GM19395 (cell line): Measurements from ENCODE around the gene NSD2.
"Not testable (repeated sequence)": the region's sequence is repeated elsewhere in the genome, so short reads cannot be mapped to it uniquely, and the experiment has no call there.

Experiments
- ATAC-seq: cut with Tn5 transposase; IDR thresholded peaks from one replicate; pipeline ENCODE4 v1.9.1; 2021; ENCODE audit warnings: mild to moderate bottlenecking, moderate library complexity; ENCODE audit not compliant: unreplicated experiment

NSD2 gene

GRCh38 chr4:1870578-1871443 lies at the start of gene NSD2:
NSD2 (plus strand) TSS chr4:1871393; CDS start chr4:1900655, 29,262 bp downstream.
- peak; percentile 52 for ATAC-seq

GRCh38 chr4:1821679-1822567 lies 49.3 kb upstream of the NSD2 start:
- no peak for ATAC-seq

DNA sequence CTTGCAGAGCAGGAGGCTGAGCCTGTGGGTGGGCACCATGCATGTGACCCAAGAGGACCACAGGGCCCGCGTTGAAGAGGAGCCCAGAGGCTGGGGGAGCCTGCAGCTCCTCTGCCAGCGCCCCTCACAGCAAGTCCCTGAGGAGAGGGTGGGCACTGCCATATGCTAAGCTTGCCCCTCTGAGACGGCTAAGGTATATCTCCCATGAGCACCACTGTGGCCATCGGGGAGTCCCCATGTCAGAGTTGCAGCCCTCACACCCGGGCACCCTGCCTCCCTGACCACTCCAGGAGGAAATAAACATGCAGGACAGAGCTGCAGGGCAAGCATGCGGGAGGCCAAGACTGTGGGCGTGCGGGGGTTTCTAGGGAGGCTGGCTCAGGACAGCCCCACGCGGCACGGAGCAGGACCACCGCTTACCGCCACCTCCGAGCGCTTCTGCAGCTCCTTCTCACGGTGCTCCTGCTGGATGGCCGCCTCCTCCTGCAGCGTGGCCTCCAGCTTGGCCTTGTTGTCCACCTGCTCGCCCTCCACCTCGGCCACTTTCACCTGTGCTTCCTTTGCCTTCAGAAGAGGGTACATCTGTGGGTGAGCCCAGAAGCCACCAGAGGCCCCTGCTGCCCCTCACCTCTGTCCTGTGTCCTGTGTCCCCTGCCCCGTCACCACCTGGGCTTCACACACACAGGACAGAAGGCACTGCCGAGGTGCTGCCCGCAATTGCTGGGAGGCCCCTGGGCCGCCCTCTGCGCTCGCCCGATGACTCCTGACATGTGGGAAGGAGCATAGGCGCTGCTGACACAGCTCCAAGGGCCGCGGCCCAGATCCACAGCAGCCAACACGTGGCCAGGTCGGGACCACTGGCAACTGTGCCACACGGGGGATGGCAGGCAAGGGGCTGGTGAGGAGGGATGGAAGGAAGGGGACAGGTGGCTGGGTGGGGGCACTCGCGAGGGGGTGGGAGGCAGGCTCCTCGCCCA lies 48.3 kb upstream of the NSD2 start:
- no peak for ATAC-seq

GRCh38 chr4:1823545-1823932 lies 47.7 kb upstream of the NSD2 start:
- no peak for ATAC-seq

DNA sequence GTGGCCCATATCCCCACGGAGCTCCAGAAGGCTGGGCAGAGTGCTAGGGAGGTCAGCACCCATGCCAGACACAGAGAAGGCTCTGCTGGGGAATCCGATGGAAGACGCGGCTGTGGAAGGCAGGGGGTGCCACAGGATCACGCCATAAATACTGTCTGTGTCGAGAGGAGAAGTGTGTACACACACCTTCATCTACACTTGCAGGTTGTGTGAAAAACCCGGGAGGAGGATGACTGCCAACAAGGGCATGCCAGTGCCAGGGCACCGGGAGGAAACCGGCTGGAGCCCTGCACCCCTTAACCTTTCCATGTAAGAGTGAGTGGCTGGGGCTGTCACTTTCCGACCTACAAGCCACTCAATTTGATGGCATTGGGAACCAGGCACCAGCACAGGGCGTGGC lies 46.4 kb upstream of the NSD2 start:
- ATAC-seq: no peak

DNA sequence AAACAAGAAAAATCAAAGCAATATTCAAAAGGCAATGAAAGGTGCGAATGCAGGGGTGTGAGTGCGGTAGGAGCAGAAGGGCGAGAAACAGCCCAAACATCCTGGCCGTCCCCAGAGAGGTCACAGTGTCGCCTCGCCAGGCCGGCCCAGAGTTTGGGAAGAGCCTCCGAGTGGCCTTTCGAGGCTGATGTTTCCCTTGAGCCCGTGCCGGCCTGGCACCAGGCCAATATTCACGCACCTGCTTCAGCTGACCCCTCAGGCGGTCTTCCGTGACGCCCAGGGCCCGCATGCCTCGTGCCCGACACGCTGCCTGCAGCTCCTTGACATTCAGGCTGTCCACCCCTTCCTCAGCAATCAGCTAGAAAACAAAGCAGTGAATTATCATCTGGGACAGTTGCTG lies 45.9 kb upstream of the NSD2 start:
- ATAC-seq: no peak

GRCh38 chr4:1826531-1827350 lies 44.5 kb upstream of the NSD2 start:
- no peak for ATAC-seq

DNA sequence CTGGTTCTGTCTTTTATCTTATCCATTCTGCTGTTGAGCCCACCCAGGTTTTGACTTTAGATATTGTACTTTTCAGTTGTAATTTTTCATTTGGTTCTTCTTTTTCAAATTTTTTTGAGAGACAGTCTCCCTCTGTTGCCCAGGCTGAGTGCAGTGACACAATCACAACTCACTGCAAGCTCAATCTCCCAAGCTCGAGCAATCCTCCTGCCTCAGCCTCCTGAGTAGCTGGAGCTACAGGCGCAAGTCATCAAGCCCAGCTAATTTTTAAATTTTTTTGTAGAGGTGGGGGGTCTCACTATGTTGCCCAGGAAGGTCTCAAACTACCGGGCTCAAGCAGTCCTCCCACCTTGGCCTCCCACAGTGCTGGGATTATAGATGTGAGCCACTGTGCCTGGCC lies 41.0 kb upstream of the NSD2 start:
- ATAC-seq: no peak

GRCh38 chr4:1830642-1831228 lies 40.5 kb upstream of the NSD2 start:
- ATAC-seq: no peak

- ATAC-seq: no peak
These were observed 39.9 kb upstream of the NSD2 start for GRCh38 chr4:1831331-1831730.

DNA sequence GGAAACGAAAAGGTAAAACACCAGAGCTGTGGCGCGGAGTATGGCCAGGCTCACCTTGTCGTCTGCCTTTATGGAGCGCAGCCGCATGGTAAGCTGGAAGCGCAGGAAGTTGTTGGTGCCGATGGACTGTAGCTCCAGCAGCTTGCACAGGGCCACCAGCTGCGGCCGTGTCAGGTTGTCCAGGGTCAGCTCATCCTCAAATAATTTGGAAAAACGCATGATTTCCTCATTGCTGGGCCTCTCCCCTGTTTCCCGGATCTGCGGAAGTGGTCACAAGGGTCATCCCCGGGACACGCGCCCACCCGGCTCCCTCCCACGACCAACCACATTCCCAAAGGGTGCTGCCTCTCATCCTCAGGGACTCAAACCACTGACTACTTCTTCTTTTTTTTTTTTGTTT lies 38.5 kb upstream of the NSD2 start:
- ATAC-seq: no peak

GRCh38 chr4:1833307-1834046 lies 37.7 kb upstream of the NSD2 start:
- peak; percentile 22 for ATAC-seq

DNA sequence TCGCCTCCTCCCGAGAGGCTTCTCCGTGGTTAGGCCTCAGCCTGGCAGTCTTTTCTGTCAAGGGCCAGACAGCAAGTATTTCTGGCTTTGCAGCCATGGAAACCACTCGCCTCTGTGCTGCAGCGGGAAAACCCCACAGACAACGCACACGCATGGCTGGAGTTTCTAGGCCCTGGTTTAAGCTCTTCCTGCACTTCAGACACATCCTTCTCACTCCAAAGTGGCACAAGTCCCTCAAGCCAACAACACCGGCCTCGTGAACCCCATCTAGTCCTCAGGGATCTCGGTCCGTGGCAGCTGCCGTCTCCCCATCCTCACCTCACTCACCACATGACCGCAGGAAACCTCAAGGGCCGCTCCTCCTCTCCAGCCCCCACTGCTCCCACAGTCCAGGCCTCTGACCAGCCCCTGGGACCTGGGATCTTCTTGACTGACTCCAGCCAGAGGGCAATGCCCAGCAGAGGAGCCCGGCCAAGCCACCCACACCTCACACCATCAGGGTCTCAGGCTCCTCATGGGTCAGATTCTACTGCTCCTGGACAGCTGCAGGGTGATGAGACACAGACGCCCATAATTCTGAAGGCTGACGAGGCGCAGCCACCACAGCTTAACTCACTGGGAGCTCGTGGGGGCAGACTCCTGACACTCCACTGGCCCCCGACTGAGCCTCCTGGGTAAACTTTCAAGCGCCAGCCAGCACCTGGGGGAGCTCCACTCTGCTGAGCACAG lies 37.0 kb upstream of the NSD2 start:
- ATAC-seq: peak; percentile 72

GRCh38 chr4:1835836-1836235 lies 35.4 kb upstream of the NSD2 start:
- ATAC-seq: not testable (repeated sequence)

DNA sequence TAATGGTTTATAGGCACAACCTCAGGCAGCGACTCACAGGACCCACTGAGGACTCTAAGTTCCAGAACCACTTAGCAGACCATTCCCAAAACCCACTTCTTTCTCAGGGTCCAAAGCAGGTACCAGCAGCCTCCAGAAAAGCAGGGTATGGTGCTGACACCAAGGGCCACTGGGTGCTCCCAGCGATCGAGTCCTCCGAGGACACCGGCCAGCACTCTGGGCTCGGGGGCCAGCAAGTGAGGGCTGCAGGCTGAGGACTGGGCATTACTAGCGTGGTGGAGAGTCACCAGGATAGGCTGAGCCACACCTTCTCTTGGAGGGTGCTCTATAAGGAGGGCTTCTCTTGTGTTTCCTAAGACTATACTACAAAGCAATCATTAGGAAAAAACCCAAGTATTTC lies 34.5 kb upstream of the NSD2 start:
- no peak for ATAC-seq

GRCh38 chr4:1837069-1837468 lies 34.1 kb upstream of the NSD2 start:
- no peak for ATAC-seq

GRCh38 chr4:1839282-1839681 lies 31.9 kb upstream of the NSD2 start:
- no peak for ATAC-seq

DNA sequence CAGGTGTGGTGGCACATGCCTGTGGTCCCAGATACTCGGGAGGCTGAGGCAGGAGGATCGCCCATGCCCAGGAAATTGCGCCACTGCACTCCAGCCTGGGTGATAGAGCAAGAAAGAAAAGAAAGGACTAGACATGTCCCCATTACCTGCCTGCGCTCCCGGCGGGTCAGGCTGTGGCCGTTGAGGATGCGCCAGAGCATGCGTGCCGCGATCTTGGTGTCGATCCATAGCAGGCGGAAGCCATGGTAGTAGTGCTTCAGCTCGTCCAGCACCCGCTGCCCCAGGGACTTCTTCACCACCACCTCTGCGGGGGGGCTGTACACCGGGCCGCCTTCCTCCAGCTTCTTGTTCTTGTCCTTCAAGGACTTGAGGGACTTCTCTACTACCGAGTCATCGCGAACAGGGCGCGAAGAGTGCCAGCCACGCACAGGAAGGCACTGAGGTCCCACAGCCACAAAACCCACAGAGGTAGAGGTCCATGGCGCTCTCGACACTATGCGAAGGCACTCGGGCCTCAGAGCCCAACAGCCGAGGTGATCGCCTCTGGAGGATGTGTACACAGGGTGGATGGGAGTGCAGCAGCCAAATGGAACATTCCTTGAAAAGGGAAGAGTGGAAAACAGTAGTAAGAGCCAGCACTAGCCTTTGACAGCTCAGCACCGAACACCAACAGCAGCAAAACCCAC lies 29.8 kb upstream of the NSD2 start:
- no peak for ATAC-seq
